Measurements from ENCODE around the gene RNF111. TPM values are rescaled to one million over a fixed set of nuclear protein-coding genes. Genes with fewer than 3 reads are reported as not detected.

Gene RNF111
- 13.3 and 18.3 TPM in 2 replicates for total RNA-seq (2014; rRNA removed)
- Bru-seq, nascent RNA: percentile 80 among the genes with signal in this experiment
- percentile 76 among the genes with signal in this experiment for BruChase-seq, experiment 1, labeled RNA remaining after a 6-hour chase
- percentile 80 among the genes with signal in this experiment for BruChase-seq, experiment 2, labeled RNA remaining after a 2-hour chase
- long read RNA-seq, partial matches to known transcripts: 6 of 17 reads
- long read RNA-seq, other reads (novel, unspliced or antisense): 11 of 17 reads

- Histone ChIP-seq H2AFZ (ENCODE audit: low read length) (peak within 1 kb of the TSS; percentile 98), H3K9me3 (ENCODE audit: low read length) (no peaks in the 10 kb centered on the region), H3K36me3 (ENCODE audit: low read depth, low read length) (0 out of 2 replicates have a peak, but pooled peaks cover 5% of the 10 kb centered on the region), H3K27ac (ENCODE audit: low read length) (peak within 1 kb of the TSS; percentile 51), H4K20me1 (ENCODE audit: low read length) (peaks cover 12% of the 10 kb centered on the region; the same call in 1 of the 2 replicates), H3F3A (ENCODE audit: low read length, unreplicated experiment) (no peaks in the 10 kb centered on the region), H3K27me3 (ENCODE audit: low read length) (no peaks in the 10 kb centered on the region), H3K9me2 (replicated peaks; ENCODE audit: low read length) (no peaks in the 10 kb centered on the region), H3K4me3 (ENCODE audit: low read length) (peak within 1 kb of the TSS; percentile 97), H3K4me1 (ENCODE audit: insufficient read depth, low read length) (peaks cover 6% of the 10 kb centered on the region; the same call in 1 of the 2 replicates), H3K9ac (ENCODE audit: low read length) (peak within 1 kb of the TSS; percentile 88), H3K4me2 (ENCODE audit: low read length) (peak within 1 kb of the TSS; percentile 88), H3K79me2 (ENCODE audit: low read length) (peaks cover 50% of the 10 kb centered on the region)
- intact Hi-C loops (cut with micrococcal nuclease): loop anchor here (2.0 to 5.0 kb wide), 2 partner anchors 25 to 120 kb away; partner anchors contain the start of gene CCNB2
- ChIA-PET CTCF (no interaction called here), POLR2A (ENCODE audit: unreplicated experiment) (no interaction called here)
- TF ChIP-seq CTCF (conservative IDR thresholded peaks at IDR 0.05; ENCODE audit: low read depth, low read length) (no peak), EZH2 (IDR thresholded peaks at IDR 0.05; ENCODE audit: low read length, unreplicated experiment) (no peak), EZH2phosphoT487 (IDR thresholded peaks at IDR 0.05; ENCODE audit: borderline replicate concordance, low read length) (no peak)
- DNase-seq (peak; percentile 91), ATAC-seq (peak; percentile 88)
- no TSS peak for BruUV-seq (replicated peaks)
These were observed at the start of gene RNF111 for GRCh38 chr15:58987491-58988005. Gene RNF111 (plus strand): TSS chr15:58987663. CDS start chr15:59030823, 43,160 bp downstream.

GRCh38 chr15:58947179-58947578 lies 40.3 kb upstream of the RNF111 start:
- Histone ChIP-seq H3F3A (ENCODE audit: low read length, unreplicated experiment) (peaks cover 4% of the 10 kb centered on the region), H3K4me2 (ENCODE audit: low read length) (no peak overlapping the region), H3K27ac (ENCODE audit: low read length) (no peak overlapping the region), H3K79me2 (ENCODE audit: low read length) (no peaks in the 10 kb centered on the region), H3K27me3 (ENCODE audit: low read length) (no peaks in the 10 kb centered on the region), H2AFZ (ENCODE audit: low read length) (no peak overlapping the region), H3K4me3 (ENCODE audit: low read length) (no peak overlapping the region), H3K9me2 (replicated peaks; ENCODE audit: low read length) (no peaks in the 10 kb centered on the region), H3K4me1 (ENCODE audit: insufficient read depth, low read length) (peaks cover 19% of the 10 kb centered on the region), H3K9me3 (ENCODE audit: low read length) (no peaks in the 10 kb centered on the region), H3K9ac (ENCODE audit: low read length) (no peak overlapping the region), H4K20me1 (ENCODE audit: low read length) (no peaks in the 10 kb centered on the region), H3K36me3 (ENCODE audit: low read depth, low read length) (no peaks in the 10 kb centered on the region)
- DNase-seq: peak; percentile 56
- TF ChIP-seq EZH2 (IDR thresholded peaks at IDR 0.05; ENCODE audit: low read length, unreplicated experiment) (no peak), EZH2phosphoT487 (IDR thresholded peaks at IDR 0.05; ENCODE audit: borderline replicate concordance, low read length) (no peak), CTCF (conservative IDR thresholded peaks at IDR 0.05; ENCODE audit: low read depth, low read length) (no peak)
- CTCF ChIA-PET: no interaction called here
- BruUV-seq (replicated peaks): no TSS peak
- peak; percentile 87 for ATAC-seq
- intact Hi-C loops (cut with micrococcal nuclease): no loop called here
- POLR2A ChIA-PET (ENCODE audit: unreplicated experiment): no interaction called here
